ENCODE results near the gene PEX5L. TPM values are rescaled to one million over a fixed set of nuclear protein-coding genes. Genes with fewer than 3 reads are reported as not detected.

The PEX5L gene
- polyA plus RNA-seq, 1 experiment, result 0.14 TPM

DNA sequence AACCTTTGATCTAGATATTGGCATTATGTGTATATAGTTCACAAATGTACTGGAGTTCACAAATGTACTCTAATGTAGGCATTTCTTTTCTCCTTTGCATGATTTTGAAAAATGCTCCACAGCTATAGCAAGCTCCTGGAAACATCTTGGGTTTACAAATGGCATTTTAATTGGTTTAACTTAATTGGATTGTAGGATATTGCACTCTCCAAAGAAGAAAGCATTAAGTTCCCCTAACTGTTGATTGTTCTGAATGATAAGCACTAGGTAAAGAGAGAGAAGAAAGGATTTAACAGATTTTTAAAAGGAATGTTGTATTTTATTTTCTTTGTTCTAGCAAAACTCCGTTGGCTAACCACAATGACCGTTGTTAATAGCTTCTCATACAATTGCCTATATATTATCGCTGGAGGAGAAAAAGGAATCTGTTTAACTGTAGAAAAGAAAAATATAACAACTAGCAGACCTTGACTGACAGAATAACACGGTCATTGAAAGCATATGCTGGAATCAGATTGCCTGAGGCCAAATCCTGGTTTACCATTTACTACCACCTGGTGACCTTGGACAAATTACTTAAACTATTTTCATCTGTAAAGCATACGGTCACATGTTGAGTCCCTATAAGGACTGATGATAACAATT lies 170.8 kb downstream of the PEX5L start:
- TF ChIP-seq CTCF (IDR thresholded peaks at IDR 0.05; ENCODE audit: low read depth, low read length), result no peak
- POLR2A ChIA-PET, result interaction anchor here (0.6 kb wide), 2 partner anchors 88 to 735 kb away, joined by 3 to 4 read pairs; no protein-coding TSS in a partner anchor
- no peaks in the 10 kb centered on the region; the same call in 1 of the 2 replicates for H3K9me3 ChIP-seq (ENCODE audit: control insufficient read depth, insufficient read depth, low read length)
- no peak overlapping the region for H3K4me3 ChIP-seq (ENCODE audit: low read depth, low read length)
- CTCF ChIA-PET, result interaction anchor here (1.0 kb wide), 1 partner anchor 63 kb away, joined by 4 read pairs; no protein-coding TSS in a partner anchor
- H3K27ac ChIP-seq (ENCODE audit: low read depth, low read length), result no peak overlapping the region
- peaks cover 3% of the 10 kb centered on the region for H3K27me3 ChIP-seq (ENCODE audit: control insufficient read depth, insufficient read depth, low read length)
- DNase-seq (ENCODE audit: low read depth, low spot score), result no peak

DNA sequence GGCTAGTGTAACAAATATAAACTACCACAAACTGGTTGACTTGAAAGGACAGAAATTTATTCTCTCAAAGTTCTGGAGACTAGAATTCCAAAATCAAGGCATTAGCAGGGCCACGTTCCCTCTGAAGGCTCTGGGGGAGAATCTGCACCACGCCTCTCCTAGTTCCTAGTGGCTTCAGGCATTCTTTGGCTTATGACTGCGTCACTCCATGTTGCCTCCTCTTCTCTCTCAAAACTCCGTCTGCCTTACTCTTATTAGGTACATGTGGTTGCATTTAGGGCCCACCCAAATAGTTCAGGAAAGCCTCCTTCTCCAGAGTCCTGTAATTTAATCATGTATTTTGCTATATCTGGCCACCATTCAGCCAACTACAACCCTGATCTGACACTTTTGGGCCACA lies 174.8 kb downstream of the PEX5L start:
- DNase-seq (ENCODE audit: low read depth, low spot score), result no peak
- Histone ChIP-seq H3K27me3 (ENCODE audit: control insufficient read depth, insufficient read depth, low read length) (peaks cover 3% of the 10 kb centered on the region), H3K4me3 (ENCODE audit: low read depth, low read length) (no peak overlapping the region), H3K27ac (ENCODE audit: low read depth, low read length) (no peak overlapping the region), H3K9me3 (ENCODE audit: control insufficient read depth, insufficient read depth, low read length) (no peaks in the 10 kb centered on the region; the same call in 1 of the 2 replicates)
- ChIA-PET CTCF (no interaction called here), POLR2A (no interaction called here)
- no peak for TF ChIP-seq CTCF (IDR thresholded peaks at IDR 0.05; ENCODE audit: low read depth, low read length)

DNA sequence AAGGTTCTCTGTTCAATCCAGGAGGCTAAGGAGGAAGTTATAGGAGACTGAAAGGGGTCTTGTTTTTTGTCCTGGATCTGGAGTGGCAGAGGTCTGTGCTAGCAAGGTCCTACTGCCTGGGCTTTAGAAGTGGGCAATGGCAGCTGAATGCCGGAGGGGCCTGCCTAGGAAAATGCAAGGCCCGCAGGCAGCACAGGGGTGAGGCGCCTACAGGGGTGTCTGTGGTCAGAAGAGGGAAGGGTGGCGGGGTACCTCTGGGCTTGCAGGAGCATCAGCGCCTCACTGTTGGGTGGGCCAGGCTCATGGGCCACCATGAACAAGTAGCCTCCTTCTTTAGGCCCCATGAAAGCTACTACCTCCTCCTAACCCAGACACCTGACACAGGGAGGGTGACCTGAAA lies 175.4 kb downstream of the PEX5L start:
- Histone ChIP-seq H3K4me3 (ENCODE audit: low read depth, low read length) (no peak overlapping the region), H3K27ac (ENCODE audit: low read depth, low read length) (no peak overlapping the region), H3K9me3 (ENCODE audit: control insufficient read depth, insufficient read depth, low read length) (no peaks in the 10 kb centered on the region; the same call in 1 of the 2 replicates), H3K27me3 (ENCODE audit: control insufficient read depth, insufficient read depth, low read length) (peaks cover 3% of the 10 kb centered on the region)
- ChIA-PET CTCF (no interaction called here), POLR2A (no interaction called here)
- DNase-seq (ENCODE audit: low read depth, low spot score), result no peak
- TF ChIP-seq CTCF (IDR thresholded peaks at IDR 0.05; ENCODE audit: low read depth, low read length), result no peak

DNA sequence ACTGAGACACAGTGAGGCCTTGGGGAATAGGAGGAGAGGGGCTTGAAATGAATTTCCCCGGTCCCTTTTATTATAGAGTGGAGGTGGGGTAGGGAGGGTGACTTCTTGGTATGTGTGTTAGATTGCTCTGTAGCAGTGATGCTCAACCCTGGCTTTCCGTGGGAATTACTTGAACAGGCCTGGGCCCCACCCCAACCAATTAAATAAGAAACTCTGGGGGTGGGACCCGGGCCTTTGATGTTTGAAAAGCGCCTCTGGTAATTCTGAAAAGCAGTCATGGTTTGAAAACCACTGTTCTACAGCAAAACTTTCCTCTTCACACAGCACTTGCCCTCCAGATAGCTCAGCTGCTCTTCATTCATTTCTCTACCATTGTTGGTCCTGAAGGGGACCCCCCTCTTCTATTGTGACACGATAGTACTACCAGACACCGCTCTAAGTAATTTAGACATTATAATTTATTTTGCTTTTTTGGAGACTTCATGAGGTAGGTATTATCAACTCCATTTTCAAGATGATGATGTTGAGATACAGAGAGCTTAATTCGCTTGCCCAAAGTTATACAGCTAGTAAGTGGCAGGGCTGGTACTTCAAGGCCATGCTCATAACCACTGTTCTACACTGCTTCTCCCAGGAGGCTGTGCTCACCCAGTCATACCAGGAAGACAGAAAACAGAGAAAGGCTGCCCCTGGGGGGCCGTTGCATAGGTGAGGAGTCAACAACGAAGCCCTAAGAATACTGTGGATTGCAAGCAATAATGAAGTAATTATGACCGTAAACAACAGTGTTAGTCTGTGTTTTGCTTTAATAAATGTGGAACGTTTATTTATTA lies 176.2 kb downstream of the PEX5L start:
- no peak for DNase-seq (ENCODE audit: low read depth, low spot score)
- TF ChIP-seq CTCF (IDR thresholded peaks at IDR 0.05; ENCODE audit: low read depth, low read length), result no peak
- POLR2A ChIA-PET, result no interaction called here
- CTCF ChIA-PET, result no interaction called here
- H3K27ac ChIP-seq (ENCODE audit: low read depth, low read length), result no peak overlapping the region
- H3K4me3 ChIP-seq (ENCODE audit: low read depth, low read length), result no peak overlapping the region
- no peaks in the 10 kb centered on the region; the same call in 1 of the 2 replicates for H3K9me3 ChIP-seq (ENCODE audit: control insufficient read depth, insufficient read depth, low read length)
- H3K27me3 ChIP-seq (ENCODE audit: control insufficient read depth, insufficient read depth, low read length), result peaks cover 3% of the 10 kb centered on the region

- ChIA-PET CTCF (interaction anchor here (1.5 to 3.5 kb wide), 5 partner anchors 15 to 742 kb away, joined by 4 to 27 read pairs (median 5); no protein-coding TSS in a partner anchor), POLR2A (interaction anchor here (2.3 kb wide), 1 partner anchor 42 kb away, joined by 10 read pairs; no protein-coding TSS in a partner anchor)
- TF ChIP-seq CTCF (IDR thresholded peaks at IDR 0.05; ENCODE audit: low read depth, low read length), result no peak
- no peaks in the 10 kb centered on the region for H3K9me3 ChIP-seq (ENCODE audit: control insufficient read depth, insufficient read depth, low read length)
- peak overlapping the region; percentile 0 for H3K27ac ChIP-seq (ENCODE audit: low read depth, low read length)
- no peaks in the 10 kb centered on the region for H3K27me3 ChIP-seq (ENCODE audit: control insufficient read depth, insufficient read depth, low read length)
- no peak overlapping the region for H3K4me3 ChIP-seq (ENCODE audit: low read depth, low read length)
- peak; percentile 81 for DNase-seq (ENCODE audit: low read depth, low spot score)
These were observed 183.6 kb downstream of the PEX5L start for GRCh38 chr3:179853176-179853575.
